Stimulated activated CD4-positive, alpha-beta T cell treated with anti-CD3 and anti-CD28 coated beads, Interleukin-2, amount 100 ng/mL, for 24 hours (primary cell): ENCODE data around the gene C14orf119.
"Not testable (repeated sequence)": the region's sequence is repeated elsewhere in the genome, so short reads cannot be mapped to it uniquely, and the experiment has no call there.

ENCODE experiments used
- DNase-seq, 2 donors: peaks; one replicate each; pipeline ENCODE4 v3.0.0-alpha.2; 2020

C14orf119 gene

GRCh38 chr14:23091294-23092225, 3.7 kb upstream of the C14orf119 start:
- no peak for DNase-seq

DNA sequence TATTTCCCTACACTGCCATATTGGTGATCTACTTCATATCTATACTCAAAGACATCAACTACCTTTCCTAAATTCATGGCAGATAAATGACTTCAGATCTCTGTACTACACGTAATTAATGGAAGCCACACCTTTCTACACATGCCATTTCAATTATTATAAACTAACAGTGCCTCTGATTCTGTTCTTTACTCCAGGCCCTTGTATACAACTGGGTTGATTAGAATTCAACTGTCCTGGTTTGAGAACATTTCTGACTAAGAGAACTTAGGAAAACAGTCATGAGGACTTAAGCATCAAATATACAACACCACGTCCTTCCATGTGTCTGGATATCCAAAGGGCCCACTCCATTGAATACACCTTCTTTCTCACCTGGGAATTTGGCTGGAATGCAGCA, 2.2 kb upstream of the C14orf119 start:
- no peak for DNase-seq

DNA sequence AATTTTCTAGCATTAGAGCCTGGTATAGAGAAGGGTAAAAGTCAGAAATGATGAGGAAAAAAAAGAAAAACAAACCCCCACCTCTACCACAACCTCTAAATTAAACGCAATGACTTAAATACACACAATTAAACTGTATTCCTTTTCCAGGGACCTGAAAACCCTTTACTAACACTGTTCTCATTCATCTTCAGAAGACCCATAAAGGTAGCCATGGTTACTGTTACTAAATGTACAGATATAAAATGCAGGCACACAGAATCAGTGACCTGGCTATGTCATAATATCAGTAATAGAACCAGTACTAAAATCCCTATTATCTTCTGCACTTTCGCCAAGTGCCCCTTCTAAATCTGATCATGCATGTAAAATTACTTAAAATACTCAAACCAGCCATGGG, 1.8 kb upstream of the C14orf119 start:
- no peak for DNase-seq

DNA sequence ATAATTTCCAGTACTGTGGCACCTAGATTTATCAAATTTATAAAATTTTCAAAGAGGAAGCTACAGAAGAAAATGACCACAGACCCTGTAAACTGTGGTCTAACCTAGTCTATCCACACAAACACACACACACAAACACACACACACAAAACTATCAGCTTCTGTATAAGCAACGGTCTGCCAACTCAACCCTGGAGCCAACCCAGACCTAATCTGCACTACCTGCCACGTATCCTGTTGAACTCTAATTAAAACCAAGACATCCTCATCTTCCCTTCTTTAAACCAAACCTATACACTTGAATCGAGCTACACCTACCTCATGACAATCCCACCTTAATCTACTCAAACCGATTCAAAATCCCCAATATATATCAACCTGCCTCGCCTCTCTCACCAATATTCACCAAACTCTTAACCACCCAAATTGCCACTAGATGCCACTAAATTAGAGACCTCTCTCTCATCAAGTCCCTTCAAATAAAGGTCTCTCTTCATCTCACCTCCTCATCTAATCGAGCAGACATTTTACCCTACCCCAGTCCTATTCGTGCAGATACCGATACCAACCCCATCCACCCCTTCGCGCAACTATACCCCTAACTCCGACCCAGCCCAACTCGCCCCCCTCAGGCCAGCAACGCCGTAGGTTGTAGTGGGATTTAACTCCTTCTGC, 1.2 kb upstream of the C14orf119 start:
- DNase-seq, result no peak

DNA sequence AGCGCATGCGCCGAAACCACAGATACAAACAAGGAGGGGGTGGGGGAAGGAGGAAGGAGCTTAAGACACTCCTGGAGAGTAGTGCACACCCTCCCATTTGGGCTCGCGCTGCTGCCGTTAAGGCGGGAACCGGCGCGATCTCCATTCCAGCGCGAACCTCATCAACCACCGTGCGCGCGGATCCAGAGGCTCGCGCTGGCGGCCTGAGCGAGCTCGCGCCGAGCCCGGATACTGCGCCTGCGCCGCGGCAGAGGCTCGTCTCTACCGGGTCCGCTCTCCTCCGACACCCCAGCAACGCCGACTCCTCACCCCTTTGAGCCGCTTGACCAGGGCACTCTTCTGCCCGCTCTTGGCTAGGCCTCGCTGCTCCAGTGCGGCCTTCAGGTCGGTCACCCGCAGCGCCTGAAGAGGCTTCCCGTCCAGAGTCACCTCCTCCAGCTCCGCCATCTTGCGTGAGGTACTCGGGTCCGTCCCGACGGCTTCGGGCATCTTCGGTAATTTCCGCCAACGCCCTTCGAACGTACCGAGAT, 574 bp upstream of the C14orf119 start, which contains the start of gene ACIN1:
TSS of gene ACIN1 (minus strand) at position 471 of the 530 bp plus-strand sequence. CDS start at position 447, 24 bp downstream.
- peak; percentile 76 to 100 for DNase-seq

- DNase-seq, result no peak
Measured at GRCh38 chr14:23097786-23098185, 2.5 kb downstream of the C14orf119 start.

DNA sequence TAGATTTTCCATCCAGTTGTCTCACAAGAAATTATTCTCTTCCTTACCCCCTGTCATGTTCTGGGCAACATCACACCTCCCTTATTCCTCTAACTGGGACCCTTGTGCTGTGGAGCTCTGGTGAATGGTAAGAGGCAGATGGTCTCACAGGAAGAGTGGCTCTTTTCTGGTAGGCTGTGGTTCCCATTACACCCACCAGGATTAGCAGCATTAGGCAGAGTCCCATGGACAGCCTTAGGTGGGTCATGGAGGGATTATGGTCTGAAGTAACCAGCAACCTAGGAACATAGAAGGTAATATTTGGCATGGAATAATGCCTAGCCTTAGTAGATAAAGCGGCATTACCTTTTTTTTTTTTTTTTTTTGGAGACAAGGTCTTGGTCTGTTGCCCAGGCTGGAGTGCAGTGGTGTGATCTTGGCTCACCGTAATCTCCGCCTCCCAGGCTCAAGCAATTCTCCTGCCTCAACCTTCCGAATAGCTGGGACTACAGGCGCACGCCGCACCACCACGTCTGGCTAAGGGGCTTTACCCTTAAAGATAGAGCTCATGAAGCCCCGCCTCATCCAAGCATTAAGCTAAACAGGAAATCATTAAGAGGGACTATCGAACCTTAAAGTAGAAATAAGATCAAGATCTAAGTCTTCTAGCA, 4.0 kb downstream of the C14orf119 start:
- no peak for DNase-seq

DNA sequence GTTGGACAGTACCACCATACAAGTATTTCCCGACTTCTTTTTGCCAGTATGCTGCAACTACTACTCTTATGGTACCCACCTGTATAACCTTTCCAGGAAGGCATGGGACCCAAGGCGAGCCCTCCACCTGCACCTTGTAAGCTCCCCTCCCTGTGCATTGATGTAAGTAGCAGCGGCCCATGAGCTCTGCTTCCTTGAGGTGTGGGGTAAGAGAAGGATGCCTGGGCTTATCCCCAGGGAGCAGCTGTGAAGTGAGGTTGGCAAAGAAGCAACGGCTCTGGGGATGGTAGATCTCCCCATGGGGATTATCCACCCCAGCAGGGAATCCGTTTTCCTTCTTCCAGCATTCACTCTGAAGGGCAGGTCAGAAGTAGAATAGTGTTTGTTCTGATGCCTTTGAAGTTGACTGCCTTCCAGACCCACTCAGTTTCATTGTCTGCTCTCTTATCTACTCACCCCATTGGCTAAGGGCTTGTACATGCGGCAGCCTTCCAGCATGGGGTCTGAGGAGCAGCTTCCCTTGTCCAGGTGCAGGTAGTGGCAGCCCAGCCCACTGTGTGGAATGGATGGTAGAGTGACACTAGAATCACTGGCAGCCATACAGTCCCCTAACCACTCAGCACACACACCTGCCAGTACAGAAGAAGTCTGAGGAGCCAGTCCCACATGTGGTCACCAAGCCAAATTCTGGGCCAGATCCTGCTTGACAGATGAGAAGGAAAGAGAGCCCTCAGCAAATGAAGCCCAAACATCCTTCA, 6.1 kb downstream of the C14orf119 start:
- DNase-seq, result no peak

GRCh38 chr14:23101986-23102625, 6.8 kb downstream of the C14orf119 start:
- DNase-seq, result no peak

- no peak for DNase-seq
Measured at GRCh38 chr14:23102801-23103200, 7.5 kb downstream of the C14orf119 start.

- no peak for DNase-seq
Measured at GRCh38 chr14:23103581-23103980, 8.3 kb downstream of the C14orf119 start.

- no peak for DNase-seq
Measured at GRCh38 chr14:23104070-23104590, 8.8 kb downstream of the C14orf119 start.

- DNase-seq, result no peak
Measured at GRCh38 chr14:23104591-23105347, 9.5 kb downstream of the C14orf119 start, which contains the start of gene CIROP. Gene CIROP (minus strand): TSS chr14:23104989. CDS start chr14:23104920, 69 bp downstream.

GRCh38 chr14:23105348-23105824, 10.1 kb downstream of the C14orf119 start:
- DNase-seq, result no peak

GRCh38 chr14:23106747-23107045, 11.4 kb downstream of the C14orf119 start:
- no peak for DNase-seq

DNA sequence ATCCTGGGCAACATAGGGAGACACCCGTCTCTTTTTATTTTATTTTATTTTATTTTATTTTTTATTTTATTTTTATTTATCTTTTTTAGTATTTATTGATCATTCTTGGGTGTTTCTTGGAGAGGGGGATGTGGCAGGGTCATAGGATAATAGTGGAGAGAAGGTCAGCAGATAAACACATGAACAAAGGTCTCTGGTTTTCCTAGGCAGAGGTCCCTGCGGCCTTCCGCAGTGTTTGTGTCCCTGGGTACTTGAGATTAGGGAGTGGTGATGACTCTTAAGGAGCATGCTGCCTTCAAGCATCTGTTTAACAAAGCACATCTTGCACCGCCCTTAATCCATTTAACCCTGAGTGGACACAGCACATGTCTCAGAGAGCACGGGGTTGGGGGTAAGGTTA, 12.3 kb downstream of the C14orf119 start:
- DNase-seq, result not testable (repeated sequence)

- not testable (repeated sequence) for DNase-seq
Measured at GRCh38 chr14:23108169-23108568, 12.9 kb downstream of the C14orf119 start.

- DNase-seq, result no peak
Measured at GRCh38 chr14:23109769-23110168, 14.5 kb downstream of the C14orf119 start.

DNA sequence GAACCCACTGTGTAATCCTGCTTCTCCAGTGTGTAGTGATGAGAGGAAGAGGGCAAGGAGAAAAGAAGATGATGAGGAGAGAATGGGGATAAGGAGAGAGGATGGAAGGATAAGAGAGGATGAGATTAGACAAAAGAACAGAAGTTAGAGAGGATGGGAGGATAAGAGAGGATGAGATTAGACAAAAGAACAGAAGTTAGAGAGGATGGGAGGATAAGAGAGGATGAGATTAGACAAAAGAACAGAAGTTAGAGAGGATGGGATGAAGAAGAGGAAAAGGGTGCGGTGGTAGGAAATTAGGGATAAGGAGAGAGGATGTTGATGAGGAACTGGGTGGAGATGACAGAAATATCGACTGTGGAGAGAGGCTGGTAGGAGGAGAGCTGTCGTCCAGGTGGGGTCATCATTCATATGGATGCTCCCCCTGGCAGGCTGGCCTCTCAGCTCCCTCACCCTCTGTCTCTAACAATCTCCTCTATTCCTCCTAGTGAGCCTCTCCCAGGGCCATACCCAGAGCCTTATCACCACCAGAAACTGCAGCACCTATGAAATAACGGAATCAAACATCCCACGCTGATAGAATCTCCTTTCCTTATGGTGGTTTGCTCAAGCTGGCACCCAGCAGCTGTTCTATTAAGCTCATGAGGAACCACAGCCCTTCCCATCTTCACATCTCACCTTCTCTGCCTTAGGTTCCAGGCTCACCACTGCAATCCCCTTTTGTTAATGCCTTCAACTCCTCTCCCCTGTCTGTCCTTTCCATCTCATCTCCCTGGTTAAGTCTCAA, 15.5 kb downstream of the C14orf119 start:
- DNase-seq, result no peak
